CD4-positive, alpha-beta memory T cell (primary cell): Measurements from ENCODE around the gene EPN2. TPM values are rescaled to one million over a fixed set of nuclear protein-coding genes. Genes with fewer than 3 reads are reported as not detected.
"Not testable (repeated sequence)": the region's sequence is repeated elsewhere in the genome, so short reads cannot be mapped to it uniquely, and the experiment has no call there.

Experiments used
- CTCF ChIA-PET: fragments of 350-600 bp; sonication (Branson Sonifier 250); formaldehyde crosslinking; loops from one replicate; lab custom pipeline; 2021; ENCODE audit warnings: inconsistent platforms; ENCODE audit not compliant: partially characterized antibody; lab: Charles Lee
- POLR2A ChIA-PET: fragments of 350-600 bp; sonication (Branson Sonifier 250); formaldehyde crosslinking; loops from one replicate; lab custom pipeline; 2021; ENCODE audit not compliant: partially characterized antibody; lab: Charles Lee
- DNase-seq, 5 donors: peaks; one replicate each; pipeline versions ENCODE4 v3.0.0 to v3.0.0-alpha.2; 2020 to 2022; ENCODE audit warnings: mixed read lengths in 1 of 5
- H3K27ac ChIP-seq: one replicate; pipeline ENCODE4 v1.7.0; 2013; ENCODE audit warnings: low read depth, low read length
- H3K27me3 ChIP-seq: 2 replicates; pipeline ENCODE4 v1.7.0; 2013; ENCODE audit warnings: mild to moderate bottlenecking, low read length, moderate library complexity; ENCODE audit not compliant: insufficient read depth
- H3K36me3 ChIP-seq: 2 replicates; pipeline ENCODE4 v1.7.0; 2013; ENCODE audit warnings: mild to moderate bottlenecking, low read length, moderate library complexity; ENCODE audit not compliant: insufficient read depth
- H3K4me1 ChIP-seq: 2 replicates; pipeline ENCODE4 v1.7.0; 2013; ENCODE audit warnings: mild to moderate bottlenecking, low read length, moderate library complexity; ENCODE audit not compliant: insufficient read depth
- H3K4me3 ChIP-seq, 2 donors: one replicate each; pipeline ENCODE4 v1.7.0; 2013; ENCODE audit warnings: low read length in 2 of 2, mild to moderate bottlenecking in 1 of 2
- H3K9me3 ChIP-seq, 2 donors: one replicate each; pipeline ENCODE4 v1.7.0; 2013; ENCODE audit warnings: low read length in 2 of 2, control low read depth in 1 of 2; ENCODE audit not compliant: control insufficient read depth in 1 of 2
- H3K27ac Mint-ChIP-seq, 7 donors: one replicate each; pipeline ENCODE4 v1.8.0; 2020 to 2021; ENCODE audit warnings: mixed read lengths in 7 of 7, mild to moderate bottlenecking in 6 of 7, inconsistent platforms in 3 of 7, moderate library complexity in 3 of 7
- H3K27me3 Mint-ChIP-seq, 2 donors: one replicate each; pipeline ENCODE4 v1.8.0; 2020 to 2021; ENCODE audit warnings: mixed read lengths in 2 of 2
- H3K36me3 Mint-ChIP-seq, 2 donors: one replicate each; pipeline ENCODE4 v1.8.0; 2020 to 2021; ENCODE audit warnings: mixed read lengths in 2 of 2, inconsistent platforms in 1 of 2, mild to moderate bottlenecking in 1 of 2
- H3K4me1 Mint-ChIP-seq, 4 donors: one replicate each; pipeline ENCODE4 v1.8.0; 2020 to 2021; ENCODE audit warnings: mixed read lengths in 4 of 4, mild to moderate bottlenecking in 1 of 4
- H3K4me3 Mint-ChIP-seq, 8 donors: one replicate each; pipeline ENCODE4 v1.8.0; 2020 to 2021; ENCODE audit warnings: mixed read lengths in 8 of 8, mild to moderate bottlenecking in 7 of 8, moderate library complexity in 6 of 8, inconsistent platforms in 3 of 8
- H3K9me3 Mint-ChIP-seq, 8 donors: one replicate each; pipeline ENCODE4 v1.8.0; 2020 to 2021; ENCODE audit warnings: mixed read lengths in 8 of 8, mild to moderate bottlenecking in 5 of 8, inconsistent platforms in 3 of 8, moderate library complexity in 1 of 8
- intact Hi-C: fragments of 100-400 bp; cut with micrococcal nuclease; formaldehyde crosslinking; loops from one replicate; pipeline ENCODE4 v1.15.1; 2023
- polyA plus RNA-seq, 2 donors: library from polyadenylated mRNA; unstranded; fragments of 300-500 nt; fragmentation: Illumina TruSeq; gene quantifications; one replicate each; pipeline ENCODE4 v1.2.3, GENCODE V29; 2021
- total RNA-seq, 2 experiments: library from RNA; stranded (reverse); gene quantifications; one replicate each; pipeline ENCODE4 v1.2.3, GENCODE V29; 2021

Gene EPN2
- total RNA-seq (10 to 100 TPM in 1 of 2 experiments, 1 to 10 TPM in 1; 9.7 to 10.4 TPM), polyA plus RNA-seq (10 to 100 TPM in 1 of 2 donors, 1 to 10 TPM in 1; 4.2 to 10.0 TPM)

- H3K36me3 Mint-ChIP-seq, CTCF ChIA-PET, intact Hi-C loops, H3K9me3 Mint-ChIP-seq, H3K9me3 ChIP-seq, H3K4me1 Mint-ChIP-seq, H3K36me3 ChIP-seq, H3K27me3 ChIP-seq, H3K27me3 Mint-ChIP-seq, POLR2A ChIA-PET, H3K4me1 ChIP-seq: not testable (repeated sequence)
- DNase-seq = peak in 2 of 5 donors; percentile 51 to 53
- Histone ChIP-seq H3K27ac (peak within 1 kb of the TSS; percentile 41), H3K4me3 (peak within 1 kb of the TSS; percentile 36 to 84)
- H3K27ac Mint-ChIP-seq = peak within 1 kb of the TSS in 5 of 7 donors; percentile 27 to 82 (median 61)
- peak within 1 kb of the TSS; percentile 84 to 90 (median 85) for H3K4me3 Mint-ChIP-seq
Observed at GRCh38 chr17:19237139-19237388, at the start of gene EPN2. Gene EPN2 (plus strand): TSS chr17:19237366. CDS start chr17:19283120, 45,754 bp downstream.

- H3K27ac Mint-ChIP-seq, H3K9me3 ChIP-seq, H3K27me3 Mint-ChIP-seq, CTCF ChIA-PET, POLR2A ChIA-PET, H3K4me3 ChIP-seq, H3K9me3 Mint-ChIP-seq, H3K36me3 Mint-ChIP-seq, H3K4me1 Mint-ChIP-seq, intact Hi-C loops, H3K27me3 ChIP-seq, H3K36me3 ChIP-seq, H3K4me3 Mint-ChIP-seq, H3K27ac ChIP-seq, H3K4me1 ChIP-seq: not testable (repeated sequence)
- DNase-seq = peak in 4 of 5 donors; percentile 96 to 97 (median 97)
Observed at GRCh38 chr17:19187883-19188869, 49.0 kb upstream of the EPN2 start.

- H3K4me1 ChIP-seq, intact Hi-C loops, H3K27ac ChIP-seq, H3K4me1 Mint-ChIP-seq, H3K4me3 ChIP-seq, DNase-seq, H3K4me3 Mint-ChIP-seq, CTCF ChIA-PET, H3K27me3 Mint-ChIP-seq, H3K9me3 ChIP-seq, H3K36me3 ChIP-seq, H3K27me3 ChIP-seq, POLR2A ChIA-PET, H3K36me3 Mint-ChIP-seq, H3K27ac Mint-ChIP-seq, H3K9me3 Mint-ChIP-seq: not testable (repeated sequence)
Observed at GRCh38 chr17:19188870-19189708, 48.1 kb upstream of the EPN2 start.

GRCh38 chr17:19189781-19190405 lies 47.3 kb upstream of the EPN2 start:
- CTCF ChIA-PET, H3K27me3 Mint-ChIP-seq, H3K4me1 ChIP-seq: not testable (repeated sequence)

GRCh38 chr17:19196382-19197204 lies 40.6 kb upstream of the EPN2 start:
- H3K4me3 Mint-ChIP-seq, H3K27me3 Mint-ChIP-seq, intact Hi-C loops, H3K27ac Mint-ChIP-seq, H3K4me1 Mint-ChIP-seq, H3K9me3 Mint-ChIP-seq, POLR2A ChIA-PET, H3K9me3 ChIP-seq, H3K36me3 ChIP-seq, H3K4me1 ChIP-seq, H3K27me3 ChIP-seq, H3K27ac ChIP-seq, H3K36me3 Mint-ChIP-seq, CTCF ChIA-PET, H3K4me3 ChIP-seq: not testable (repeated sequence)
- DNase-seq = peak; percentile 0 to 59 (median 36)

More at GRCh38 chr17:19189781-19190405, 47.3 kb upstream of the EPN2 start:
- H3K36me3 ChIP-seq, DNase-seq, POLR2A ChIA-PET, H3K36me3 Mint-ChIP-seq, H3K27ac ChIP-seq, H3K27me3 ChIP-seq, H3K4me3 ChIP-seq, intact Hi-C loops, H3K4me1 Mint-ChIP-seq, H3K27ac Mint-ChIP-seq, H3K9me3 ChIP-seq, H3K4me3 Mint-ChIP-seq, H3K9me3 Mint-ChIP-seq: not testable (repeated sequence)

- intact Hi-C loops, H3K4me1 Mint-ChIP-seq, H3K9me3 ChIP-seq, CTCF ChIA-PET, H3K27ac Mint-ChIP-seq, H3K36me3 ChIP-seq, DNase-seq, H3K9me3 Mint-ChIP-seq, H3K4me1 ChIP-seq, H3K4me3 ChIP-seq, H3K36me3 Mint-ChIP-seq, H3K4me3 Mint-ChIP-seq, POLR2A ChIA-PET, H3K27me3 ChIP-seq, H3K27me3 Mint-ChIP-seq, H3K27ac ChIP-seq: not testable (repeated sequence)
Observed at GRCh38 chr17:19202448-19202847, 34.7 kb upstream of the EPN2 start.
